B cell (primary cell): ENCODE results near the gene HCN2. TPM values are rescaled to one million over a fixed set of nuclear protein-coding genes. Genes with fewer than 3 reads are reported as not detected.

Experiments used
- ATAC-seq: fragments of 200-7000 bp; cut with Tn5 transposase; one replicate; pipeline ENCODE4 v1.10.0; 2021; ENCODE audit warnings: low read depth, mild to moderate bottlenecking, moderate number of reproducible peaks, moderate library complexity
- CTCF ChIA-PET: fragments of 350-600 bp; sonication (Branson Sonifier 250); formaldehyde crosslinking; loops from one replicate; lab custom pipeline; 2021; ENCODE audit warnings: antibody characterized with exemption, inconsistent platforms; lab: Charles Lee
- POLR2A ChIA-PET: fragments of 350-600 bp; sonication (Branson Sonifier 250); formaldehyde crosslinking; loops from one replicate; lab custom pipeline; 2021; ENCODE audit warnings: antibody characterized with exemption; lab: Charles Lee
- DNase-seq: peaks from one replicate; pipeline ENCODE4 v3.0.0; 2013
- H2AFZ ChIP-seq: 2 replicates; pipeline ENCODE4 v1.6.1; 2012; ENCODE audit warnings: mild to moderate bottlenecking, low read depth, low read length; ENCODE audit not compliant: insufficient read depth, poor library complexity, severe bottlenecking
- H3K27ac ChIP-seq, 2 donors: 1 replicate in 1 of 2; 2 replicates in 1 of 2; pipeline ENCODE4 v1.5.1; 2012 to 2013; ENCODE audit warnings: low read length in 2 of 2, mild to moderate bottlenecking in 2 of 2, moderate library complexity in 1 of 2
- H3K27me3 ChIP-seq, 4 experiments: fragments of 200-600 bp in 1 of 4; sonication (generic) in 1 of 4; replicated peaks in 1 of 4; 1 replicate in 2 of 4; 2 replicates in 2 of 4; pipeline versions ENCODE4 v1.6.1 to v1.7.0; 2013 to 2016; ENCODE audit warnings: low read length in 3 of 4, mild to moderate bottlenecking in 2 of 4, mixed read lengths in 1 of 4, moderate library complexity in 1 of 4; ENCODE audit not compliant: insufficient read depth in 4 of 4, control insufficient read depth in 3 of 4; ENCODE audit errors: control extremely low read depth in 1 of 4
- H3K36me3 ChIP-seq, 2 experiments: replicated peaks in 1 of 2; 1 replicate in 1 of 2; 2 replicates in 1 of 2; pipeline versions ENCODE4 v1.6.1 to v1.7.1; 2013; ENCODE audit warnings: low read length in 1 of 2; ENCODE audit not compliant: insufficient read depth in 2 of 2, control insufficient read depth in 1 of 2; ENCODE audit errors: control extremely low read depth in 1 of 2, extremely low read depth in 1 of 2
- H3K4me1 ChIP-seq, 2 donors: fragments of 200-600 bp in 1 of 2; sonication (generic) in 1 of 2; 1 replicate in 1 of 2; 2 replicates in 1 of 2; pipeline versions ENCODE4 v1.5.1 to v1.6.1; 2013 to 2017; ENCODE audit warnings: low read length in 2 of 2; ENCODE audit not compliant: control insufficient read depth in 2 of 2, insufficient read depth in 2 of 2
- H3K4me2 ChIP-seq: replicated peaks from 2 replicates; pipeline ENCODE3; 2012; ENCODE audit warnings: mild to moderate bottlenecking, low read depth, low read length; ENCODE audit not compliant: poor library complexity, severe bottlenecking
- H3K4me3 ChIP-seq, 5 experiments: fragments of 200-600 bp in 1 of 5; sonication (generic) in 1 of 5; 1 replicate in 3 of 5; 2 replicates in 2 of 5; pipeline versions ENCODE4 v1.5.1 to v1.7.0; 2011 to 2016; ENCODE audit warnings: low read length in 4 of 5, mild to moderate bottlenecking in 4 of 5, low read depth in 2 of 5, control low read depth in 1 of 5, moderate library complexity in 1 of 5; ENCODE audit not compliant: insufficient read depth in 1 of 5; ENCODE audit errors: control extremely low read depth in 1 of 5, extremely low read depth in 1 of 5
- H3K79me2 ChIP-seq: fragments of 200-600 bp; sonication (generic); one replicate; pipeline ENCODE4 v1.6.0; 2016; ENCODE audit warnings: low read length; ENCODE audit not compliant: control insufficient read depth, insufficient read depth
- H3K9ac ChIP-seq: fragments of 200-600 bp; sonication (generic); 2 replicates; pipeline ENCODE4 v1.6.1; 2017; ENCODE audit warnings: mild to moderate bottlenecking, low read length, moderate library complexity
- H3K9me3 ChIP-seq, 3 donors: one replicate each; pipeline versions ENCODE4 v1.6.1 to v1.7.1; 2013; ENCODE audit warnings: low read length in 2 of 3; ENCODE audit not compliant: control insufficient read depth in 2 of 3, insufficient read depth in 1 of 3; ENCODE audit errors: control extremely low read depth in 1 of 3
- H4K20me1 ChIP-seq: 2 replicates; pipeline ENCODE4 v1.6.0; 2012; ENCODE audit warnings: mild to moderate bottlenecking, low read length; ENCODE audit not compliant: insufficient read depth, control insufficient read depth, poor library complexity, severe bottlenecking
- H3K27ac Mint-ChIP-seq: one replicate; pipeline ENCODE4 v1.8.0; 2021; ENCODE audit warnings: mixed read lengths
- H3K27me3 Mint-ChIP-seq: one replicate; pipeline ENCODE4 v1.8.0; 2021; ENCODE audit warnings: mixed read lengths
- H3K4me1 Mint-ChIP-seq: one replicate; pipeline ENCODE4 v1.8.0; 2021; ENCODE audit warnings: mixed read lengths
- H3K4me3 Mint-ChIP-seq: one replicate; pipeline ENCODE4 v1.8.0; 2021; ENCODE audit warnings: mixed read lengths
- H3K9me3 Mint-ChIP-seq: one replicate; pipeline ENCODE4 v1.8.0; 2022; ENCODE audit warnings: mixed read lengths; ENCODE audit not compliant: insufficient read depth
- CTCF ChIP-seq: fragments of 200-600 bp; IDR thresholded peaks from one replicate; pipeline ENCODE4 v1.8.0; 2022; ENCODE audit warnings: antibody characterized with exemption, mild to moderate bottlenecking
- EZH2 ChIP-seq: IDR thresholded peaks from 2 replicates; pipeline ENCODE4 v1.6.1; 2012; ENCODE audit warnings: borderline replicate concordance, low read depth, mild to moderate bottlenecking, moderate library complexity, low read length; ENCODE audit not compliant: insufficient read depth, poor library complexity, severe bottlenecking
- WGBS: methylation state at CpG from one replicate; pipeline ENCODE4 v1.1.5; 2013; ENCODE audit warnings: missing lambda C conversion rate; ENCODE audit not compliant: insufficient coverage; 5-methylcytosine and 5-hydroxymethylcytosine counted together
- intact Hi-C: fragments of 100-400 bp; cut with micrococcal nuclease; formaldehyde crosslinking; loops from one replicate; pipeline ENCODE4 v1.10.0; 2022
- polyA plus RNA-seq: library from polyadenylated mRNA; depleted of rRNA; stranded (reverse); fragments of >200 nt; gene quantifications from 2 replicates; pipeline ENCODE4 v1.2.3, GENCODE V29; 2012
- total RNA-seq, 2 donors: library from RNA; stranded (reverse); fragments of 120-200 nt in 1 of 2; gene quantifications; 1 replicate in 1 of 2; 2 replicates in 1 of 2; pipeline versions ENCODE4 v1.2.3 to v1.2.4, GENCODE V29; 2013 to 2022

Gene HCN2
- total and polyA plus RNA-seq, 2 donors (not counting 1 experiment from before 2014, with no cell fraction given): 0.27 to 0.57 TPM

DNA sequence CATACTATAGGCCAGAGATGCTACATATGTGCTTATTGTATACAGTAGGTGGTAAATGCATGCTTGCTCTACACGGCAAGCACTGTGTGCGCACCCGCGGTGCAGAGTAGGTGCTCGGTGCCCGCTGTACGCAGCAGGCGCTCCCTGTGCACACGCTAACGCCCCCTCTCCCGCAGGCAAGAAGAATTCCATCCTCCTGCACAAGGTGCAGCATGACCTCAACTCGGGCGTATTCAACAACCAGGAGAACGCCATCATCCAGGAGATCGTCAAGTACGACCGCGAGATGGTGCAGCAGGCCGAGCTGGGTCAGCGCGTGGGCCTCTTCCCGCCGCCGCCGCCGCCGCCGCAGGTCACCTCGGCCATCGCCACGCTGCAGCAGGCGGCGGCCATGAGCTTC lies 25.9 kb downstream of the HCN2 start:
- no peak overlapping the region for H3K27ac ChIP-seq
- H3K9ac ChIP-seq: no peak overlapping the region
- no peak for TF ChIP-seq CTCF
- TF ChIP-seq EZH2: no peak
- intact Hi-C loops: no loop called here
- peaks cover 7 to 14% of the 10 kb centered on the region in 2 donors for H3K4me1 ChIP-seq
- H3K9me3 Mint-ChIP-seq: no peaks in the 10 kb centered on the region
- POLR2A ChIA-PET: no interaction called here
- H3K27me3 ChIP-seq: peaks cover 0 to 9% (median 2%) of the 10 kb centered on the region in 4 experiments
- H3K27me3 Mint-ChIP-seq: peaks cover 7% of the 10 kb centered on the region
- CTCF ChIA-PET: no interaction called here
- peak; percentile 54 for DNase-seq
- peaks cover 0 to 21% of the 10 kb centered on the region in 2 experiments for H3K36me3 ChIP-seq
- peaks cover 4% of the 10 kb centered on the region for H4K20me1 ChIP-seq
- no peak overlapping the region for H3K4me3 ChIP-seq
- ATAC-seq: peak; percentile 10
- peak overlapping the region; percentile 84 for H3K4me3 Mint-ChIP-seq
- H2AFZ ChIP-seq: peak overlapping the region; percentile 38
- 20% methylated on average over 33 of the region's 33 CpGs for WGBS
- no peaks in the 10 kb centered on the region for H3K9me3 ChIP-seq
- H3K4me2 ChIP-seq: peak overlapping the region; percentile 37
- peaks cover 16% of the 10 kb centered on the region for H3K4me1 Mint-ChIP-seq
- H3K79me2 ChIP-seq: no peaks in the 10 kb centered on the region
- H3K27ac Mint-ChIP-seq: peak overlapping the region; percentile 37

GRCh38 chr19:616062-616700 lies 26.5 kb downstream of the HCN2 start:
- Histone ChIP-seq H3K4me3 (no peak overlapping the region), H3K27me3 (peaks cover 0 to 9% (median 2%) of the 10 kb centered on the region in 4 experiments), H4K20me1 (peaks cover 4% of the 10 kb centered on the region), H3K4me1 (peaks cover 1 to 8% of the 10 kb centered on the region in 2 donors), H3K79me2 (no peaks in the 10 kb centered on the region), H3K27ac (no peak overlapping the region), H3K4me2 (no peak overlapping the region), H2AFZ (no peak overlapping the region), H3K36me3 (peaks cover 0 to 21% of the 10 kb centered on the region in 2 experiments), H3K9ac (no peak overlapping the region), H3K9me3 (no peaks in the 10 kb centered on the region)
- ATAC-seq (no peak), DNase-seq (no peak)
- Mint-ChIP-seq H3K27me3 (peaks cover 7% of the 10 kb centered on the region), H3K4me1 (peaks cover 12% of the 10 kb centered on the region), H3K4me3 (no peak overlapping the region), H3K9me3 (no peaks in the 10 kb centered on the region), H3K27ac (no peak overlapping the region)
- ChIA-PET CTCF (no interaction called here), POLR2A (no interaction called here)
- 31% methylated on average over 69 of the region's 97 CpGs for WGBS
- intact Hi-C loops: no loop called here
- TF ChIP-seq EZH2 (no peak), CTCF (no peak)
